Memory B cell (primary cell): Measurements from ENCODE around the gene COL19A1.

ENCODE experiments used
- ATAC-seq: fragments of 150-1000 bp; cut with Tn5 transposase; 2 replicates; pipeline ENCODE4 v1.10.0; 2021; ENCODE audit warnings: low read depth, mild to moderate bottlenecking, moderate library complexity
- DNase-seq, 2 donors: peaks; one replicate each; pipeline ENCODE4 v3.0.0; 2022; ENCODE audit warnings: low spot score in 2 of 2
- H3K27ac Mint-ChIP-seq: one replicate; pipeline ENCODE4 v1.8.0; 2022; ENCODE audit warnings: mild to moderate bottlenecking, moderate library complexity, mixed read lengths
- H3K27me3 Mint-ChIP-seq: one replicate; pipeline ENCODE4 v1.8.0; 2022; ENCODE audit warnings: mixed read lengths
- H3K36me3 Mint-ChIP-seq: one replicate; pipeline ENCODE4 v1.8.0; 2022; ENCODE audit warnings: mild to moderate bottlenecking, mixed read lengths
- H3K4me1 Mint-ChIP-seq: one replicate; pipeline ENCODE4 v1.8.0; 2022; ENCODE audit warnings: mixed read lengths
- H3K4me3 Mint-ChIP-seq: one replicate; pipeline ENCODE4 v1.8.0; 2022; ENCODE audit warnings: mild to moderate bottlenecking, moderate library complexity, mixed read lengths
- H3K9me3 Mint-ChIP-seq: one replicate; pipeline ENCODE4 v1.8.0; 2022; ENCODE audit warnings: mixed read lengths

Gene COL19A1

GRCh38 chr6:69846312-69846711 lies 20.0 kb upstream of the COL19A1 start:
- H3K4me1 Mint-ChIP-seq: peaks cover 19% of the 10 kb centered on the region
- ATAC-seq: no peak
- H3K27me3 Mint-ChIP-seq: no peaks in the 10 kb centered on the region
- no peak overlapping the region for H3K27ac Mint-ChIP-seq
- no peak overlapping the region for H3K4me3 Mint-ChIP-seq
- H3K36me3 Mint-ChIP-seq: peaks cover 2% of the 10 kb centered on the region
- DNase-seq: no peak
- H3K9me3 Mint-ChIP-seq: no peaks in the 10 kb centered on the region

- peaks cover 15% of the 10 kb centered on the region for H3K4me1 Mint-ChIP-seq
- no peaks in the 10 kb centered on the region for H3K9me3 Mint-ChIP-seq
- no peaks in the 10 kb centered on the region for H3K27me3 Mint-ChIP-seq
Observed at GRCh38 chr6:69846770-69847491, 19.4 kb upstream of the COL19A1 start.

GRCh38 chr6:69847492-69847788 lies 18.9 kb upstream of the COL19A1 start:
- Mint-ChIP-seq H3K27me3 (no peaks in the 10 kb centered on the region), H3K36me3 (peaks cover 2% of the 10 kb centered on the region), H3K9me3 (no peaks in the 10 kb centered on the region), H3K4me1 (peaks cover 13% of the 10 kb centered on the region), H3K4me3 (no peak overlapping the region), H3K27ac (no peak overlapping the region)
- ATAC-seq (no peak), DNase-seq (no peak)

More at GRCh38 chr6:69846770-69847491, 19.4 kb upstream of the COL19A1 start:
- Mint-ChIP-seq H3K4me3 (no peak overlapping the region), H3K36me3 (peaks cover 2% of the 10 kb centered on the region), H3K27ac (no peak overlapping the region)
- no peak for ATAC-seq
- DNase-seq: no peak

GRCh38 chr6:69848552-69848951 lies 17.8 kb upstream of the COL19A1 start:
- H3K4me3 Mint-ChIP-seq: no peak overlapping the region
- DNase-seq (no peak), ATAC-seq (no peak)
- H3K36me3 Mint-ChIP-seq: peaks cover 9% of the 10 kb centered on the region
- H3K27ac Mint-ChIP-seq: no peak overlapping the region
- H3K4me1 Mint-ChIP-seq: peaks cover 5% of the 10 kb centered on the region
- peaks cover 7% of the 10 kb centered on the region for H3K9me3 Mint-ChIP-seq
- no peaks in the 10 kb centered on the region for H3K27me3 Mint-ChIP-seq

- peaks cover 2% of the 10 kb centered on the region for H3K4me1 Mint-ChIP-seq
- H3K27me3 Mint-ChIP-seq: no peaks in the 10 kb centered on the region
- no peak overlapping the region for H3K4me3 Mint-ChIP-seq
- ATAC-seq (no peak), DNase-seq (no peak)
- H3K27ac Mint-ChIP-seq: no peak overlapping the region
- H3K9me3 Mint-ChIP-seq: peaks cover 8% of the 10 kb centered on the region
- peaks cover 10% of the 10 kb centered on the region for H3K36me3 Mint-ChIP-seq
Observed at GRCh38 chr6:69852706-69853105, 13.7 kb upstream of the COL19A1 start.

GRCh38 chr6:69861986-69862385 lies 4.4 kb upstream of the COL19A1 start:
- peak overlapping the region; percentile 14 for H3K27ac Mint-ChIP-seq

GRCh38 chr6:69863766-69864165 lies 2.6 kb upstream of the COL19A1 start:
- Mint-ChIP-seq H3K27ac (peak overlapping the region; percentile 18), H3K4me1 (peaks cover 37% of the 10 kb centered on the region)

More at GRCh38 chr6:69861986-69862385, 4.4 kb upstream of the COL19A1 start:
- H3K4me1 Mint-ChIP-seq: peaks cover 25% of the 10 kb centered on the region
- H3K9me3 Mint-ChIP-seq: peaks cover 5% of the 10 kb centered on the region
- peaks cover 12% of the 10 kb centered on the region for H3K36me3 Mint-ChIP-seq
- no peak for ATAC-seq
- no peak overlapping the region for H3K4me3 Mint-ChIP-seq
- DNase-seq: no peak
- no peaks in the 10 kb centered on the region for H3K27me3 Mint-ChIP-seq

GRCh38 chr6:69865126-69865525 lies 1.2 kb upstream of the COL19A1 start:
- DNase-seq (no peak), ATAC-seq (no peak)
- H3K27ac Mint-ChIP-seq: peak overlapping the region; percentile 96
- peak overlapping the region; percentile 56 for H3K4me3 Mint-ChIP-seq
- peaks cover 46% of the 10 kb centered on the region for H3K4me1 Mint-ChIP-seq
- peaks cover 13% of the 10 kb centered on the region for H3K36me3 Mint-ChIP-seq
- H3K9me3 Mint-ChIP-seq: no peaks in the 10 kb centered on the region
- no peaks in the 10 kb centered on the region for H3K27me3 Mint-ChIP-seq

More at GRCh38 chr6:69863766-69864165, 2.6 kb upstream of the COL19A1 start:
- Mint-ChIP-seq H3K27me3 (no peaks in the 10 kb centered on the region), H3K36me3 (peaks cover 11% of the 10 kb centered on the region), H3K9me3 (peaks cover 5% of the 10 kb centered on the region), H3K4me3 (no peak overlapping the region)
- DNase-seq (no peak), ATAC-seq (no peak)

- peak overlapping the region; percentile 96 for H3K4me3 Mint-ChIP-seq
Observed at GRCh38 chr6:69866770-69867638, 648 bp downstream of the COL19A1 start.

GRCh38 chr6:69867639-69867976 lies 1.3 kb downstream of the COL19A1 start:
- peak overlapping the region; percentile 96 for H3K27ac Mint-ChIP-seq
- ATAC-seq (no peak), DNase-seq (no peak)
- peaks cover 52% of the 10 kb centered on the region for H3K4me1 Mint-ChIP-seq
- H3K9me3 Mint-ChIP-seq: no peaks in the 10 kb centered on the region
- peaks cover 20% of the 10 kb centered on the region for H3K36me3 Mint-ChIP-seq
- no peaks in the 10 kb centered on the region for H3K27me3 Mint-ChIP-seq
- H3K4me3 Mint-ChIP-seq: peak overlapping the region; percentile 96

More at GRCh38 chr6:69866770-69867638, 648 bp downstream of the COL19A1 start:
- no peaks in the 10 kb centered on the region for H3K9me3 Mint-ChIP-seq
- peaks cover 52% of the 10 kb centered on the region for H3K4me1 Mint-ChIP-seq
- no peaks in the 10 kb centered on the region for H3K27me3 Mint-ChIP-seq
- peak; percentile 77 for ATAC-seq
- peak; percentile 80 to 82 for DNase-seq
- peaks cover 19% of the 10 kb centered on the region for H3K36me3 Mint-ChIP-seq
- peak overlapping the region; percentile 96 for H3K27ac Mint-ChIP-seq

GRCh38 chr6:69868252-69868804 lies 2.0 kb downstream of the COL19A1 start:
- H3K4me3 Mint-ChIP-seq: peak overlapping the region; percentile 96
- ATAC-seq (no peak), DNase-seq (no peak)
- H3K27ac Mint-ChIP-seq: peak overlapping the region; percentile 96
- peaks cover 20% of the 10 kb centered on the region for H3K36me3 Mint-ChIP-seq
- H3K27me3 Mint-ChIP-seq: no peaks in the 10 kb centered on the region
- peaks cover 50% of the 10 kb centered on the region for H3K4me1 Mint-ChIP-seq
- no peaks in the 10 kb centered on the region for H3K9me3 Mint-ChIP-seq

GRCh38 chr6:69868961-69869360 lies 2.6 kb downstream of the COL19A1 start:
- Mint-ChIP-seq H3K27me3 (no peaks in the 10 kb centered on the region), H3K36me3 (peaks cover 22% of the 10 kb centered on the region), H3K4me3 (peak overlapping the region; percentile 30), H3K4me1 (peaks cover 50% of the 10 kb centered on the region), H3K9me3 (no peaks in the 10 kb centered on the region), H3K27ac (peak overlapping the region; percentile 96)
- no peak for ATAC-seq
- no peak for DNase-seq

- Mint-ChIP-seq H3K4me1 (peaks cover 49% of the 10 kb centered on the region), H3K4me3 (no peak overlapping the region), H3K27ac (no peak overlapping the region), H3K27me3 (no peaks in the 10 kb centered on the region), H3K36me3 (peaks cover 28% of the 10 kb centered on the region), H3K9me3 (no peaks in the 10 kb centered on the region)
- no peak for ATAC-seq
- DNase-seq: no peak
Observed at GRCh38 chr6:69871107-69871506, 4.8 kb downstream of the COL19A1 start.

GRCh38 chr6:69873291-69873690 lies 6.9 kb downstream of the COL19A1 start:
- H3K27ac Mint-ChIP-seq: no peak overlapping the region
- DNase-seq: no peak
- no peaks in the 10 kb centered on the region for H3K27me3 Mint-ChIP-seq
- peaks cover 28% of the 10 kb centered on the region for H3K36me3 Mint-ChIP-seq
- H3K9me3 Mint-ChIP-seq: no peaks in the 10 kb centered on the region
- H3K4me3 Mint-ChIP-seq: no peak overlapping the region
- H3K4me1 Mint-ChIP-seq: peaks cover 39% of the 10 kb centered on the region
- no peak for ATAC-seq
